ENCODE data around the gene PIK3CD.

The PIK3CD gene

DNA sequence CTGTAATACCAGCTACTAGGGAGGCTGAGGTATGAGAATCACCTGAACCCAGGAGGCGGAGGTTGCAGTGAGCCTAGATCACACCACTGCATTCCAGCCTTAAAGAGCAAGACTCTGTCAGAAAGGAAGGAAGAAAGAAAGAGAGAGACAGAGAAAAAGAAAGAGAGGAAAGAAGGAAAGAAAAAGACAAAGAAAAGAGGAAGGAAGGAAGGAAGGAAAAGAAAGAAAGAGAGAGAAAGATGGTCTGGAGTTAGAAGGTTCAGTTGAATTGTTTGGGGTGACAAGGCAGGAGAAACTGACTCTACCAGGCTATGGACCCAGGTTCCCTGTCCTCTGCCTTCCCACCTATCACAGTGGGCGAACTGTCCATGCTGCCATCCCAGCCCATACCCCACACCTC, 27.4 kb upstream of the PIK3CD start:
- no peak for DNase-seq

DNA sequence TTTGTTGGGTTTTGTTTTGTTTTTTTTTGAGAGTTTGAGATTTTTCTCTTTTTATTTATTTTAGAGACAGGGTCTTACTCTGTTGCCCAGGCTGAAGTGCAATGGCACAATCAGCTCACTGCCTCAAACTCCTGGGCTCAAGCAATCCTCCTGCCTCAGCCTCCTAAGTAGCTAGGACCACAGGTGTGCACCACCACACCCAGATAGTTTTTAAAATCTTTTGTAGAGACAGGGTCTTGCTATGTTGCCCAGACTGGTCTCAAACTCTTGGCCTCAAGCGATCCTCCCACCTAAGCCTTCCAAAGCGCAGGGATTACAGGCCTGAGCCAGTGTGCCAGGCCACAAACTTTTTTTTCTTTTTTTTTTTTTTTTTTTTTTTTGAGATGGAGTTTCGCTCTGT, 26.5 kb upstream of the PIK3CD start:
- DNase-seq, result peak; percentile 24

DNA sequence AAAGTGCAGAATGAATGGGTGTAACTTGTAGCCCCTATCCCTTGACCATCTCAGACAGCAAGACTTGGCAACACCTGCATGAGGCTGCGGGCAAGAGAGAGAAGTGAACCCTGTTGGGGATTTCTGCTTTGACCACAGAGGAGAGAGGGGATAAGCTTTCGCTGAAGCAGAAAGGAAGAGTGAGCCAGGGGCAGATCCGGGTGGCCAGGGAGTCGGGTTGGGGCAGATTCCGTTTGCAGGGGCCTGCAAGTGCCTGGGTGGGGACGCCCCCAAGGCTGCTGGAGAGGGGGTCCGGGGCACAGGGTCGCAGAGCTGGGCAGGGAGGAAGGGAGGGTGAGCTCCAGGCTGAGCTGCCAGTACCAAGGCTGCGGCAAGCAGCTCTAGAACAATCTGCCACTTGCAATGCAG, 25.3 kb upstream of the PIK3CD start:
- peak; percentile 65 for DNase-seq

DNA sequence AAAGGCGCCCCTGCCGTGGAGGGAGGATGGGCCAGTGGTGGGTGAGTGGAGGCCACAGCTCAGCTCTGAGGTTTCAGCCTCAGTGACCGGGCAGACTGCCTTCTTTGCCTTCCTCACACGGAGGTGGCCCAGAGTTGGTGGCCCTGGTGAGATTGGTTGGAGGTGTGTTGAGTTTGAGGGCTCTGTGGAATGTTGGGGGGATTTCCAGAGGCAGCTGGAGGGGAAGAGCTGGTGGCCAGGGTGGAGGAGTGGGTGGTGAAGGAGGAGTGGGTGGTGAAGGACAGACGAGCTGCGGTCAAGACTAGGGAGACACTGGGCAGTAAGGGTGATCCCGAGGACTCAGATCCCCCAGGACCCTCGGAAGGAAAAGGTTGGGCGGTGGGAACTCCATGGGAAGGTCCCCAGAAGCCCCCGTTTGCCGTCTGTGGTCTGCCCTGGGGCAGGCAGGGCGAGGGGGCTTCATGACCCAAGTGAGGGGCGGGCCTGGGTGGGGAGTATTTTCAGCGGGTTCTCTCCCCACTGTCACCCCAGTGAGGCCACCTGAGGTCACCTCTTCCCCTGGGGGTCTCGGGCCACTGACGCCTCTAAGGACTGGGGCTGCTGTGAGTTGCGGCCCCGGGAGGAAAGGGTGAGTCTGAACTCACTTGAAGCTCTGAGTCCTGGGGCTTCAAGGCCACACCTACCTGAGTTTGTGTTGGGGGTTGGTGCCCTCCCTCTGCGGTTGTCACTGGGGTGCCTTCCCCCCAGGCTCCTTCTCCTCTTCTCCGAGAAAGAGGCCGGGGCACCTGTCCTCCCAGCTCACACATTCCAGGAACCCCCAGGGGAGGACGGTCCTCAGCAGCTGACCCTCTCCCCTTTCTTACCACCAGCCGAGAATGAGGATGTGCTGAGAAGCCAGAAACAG, 22.7 kb upstream of the PIK3CD start:
- DNase-seq, result peak; percentile 17

DNA sequence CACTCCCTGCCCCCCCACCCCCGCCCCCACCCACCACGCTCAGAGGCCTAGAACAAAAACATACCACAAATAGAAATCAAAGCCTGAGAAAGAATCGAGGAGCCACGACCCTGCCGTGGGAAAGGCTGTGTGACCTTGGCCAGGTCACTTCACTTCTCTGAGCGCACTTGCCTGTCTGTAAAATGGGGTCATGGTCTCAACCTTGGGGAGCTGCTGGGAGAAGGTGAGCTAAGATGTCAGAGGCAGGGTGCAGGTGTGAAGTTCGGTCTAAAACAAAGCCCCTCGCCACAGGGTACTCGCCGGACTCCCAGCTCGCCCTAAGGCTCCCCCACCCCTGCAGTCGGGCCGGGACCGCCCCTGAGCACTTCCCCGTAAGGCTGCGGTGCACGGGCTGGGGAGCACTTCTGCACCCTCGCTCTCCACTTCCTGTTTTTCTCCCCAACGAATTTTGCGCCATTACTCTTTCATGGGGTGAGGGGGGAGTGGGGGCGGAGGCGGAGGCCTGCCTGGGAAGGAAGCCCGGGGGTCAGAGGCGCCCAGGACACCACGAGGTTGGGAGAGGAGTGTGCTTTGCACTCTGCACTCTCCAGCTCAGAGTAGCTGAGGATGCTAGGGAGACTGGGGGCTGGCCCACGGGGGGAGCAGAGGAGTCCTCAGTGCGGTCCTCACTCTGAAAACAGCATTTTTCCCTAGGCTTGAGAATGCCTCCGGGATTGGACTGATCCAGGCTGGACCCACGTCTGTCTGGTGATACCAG, 21.9 kb upstream of the PIK3CD start:
- peak; percentile 90 for DNase-seq

DNA sequence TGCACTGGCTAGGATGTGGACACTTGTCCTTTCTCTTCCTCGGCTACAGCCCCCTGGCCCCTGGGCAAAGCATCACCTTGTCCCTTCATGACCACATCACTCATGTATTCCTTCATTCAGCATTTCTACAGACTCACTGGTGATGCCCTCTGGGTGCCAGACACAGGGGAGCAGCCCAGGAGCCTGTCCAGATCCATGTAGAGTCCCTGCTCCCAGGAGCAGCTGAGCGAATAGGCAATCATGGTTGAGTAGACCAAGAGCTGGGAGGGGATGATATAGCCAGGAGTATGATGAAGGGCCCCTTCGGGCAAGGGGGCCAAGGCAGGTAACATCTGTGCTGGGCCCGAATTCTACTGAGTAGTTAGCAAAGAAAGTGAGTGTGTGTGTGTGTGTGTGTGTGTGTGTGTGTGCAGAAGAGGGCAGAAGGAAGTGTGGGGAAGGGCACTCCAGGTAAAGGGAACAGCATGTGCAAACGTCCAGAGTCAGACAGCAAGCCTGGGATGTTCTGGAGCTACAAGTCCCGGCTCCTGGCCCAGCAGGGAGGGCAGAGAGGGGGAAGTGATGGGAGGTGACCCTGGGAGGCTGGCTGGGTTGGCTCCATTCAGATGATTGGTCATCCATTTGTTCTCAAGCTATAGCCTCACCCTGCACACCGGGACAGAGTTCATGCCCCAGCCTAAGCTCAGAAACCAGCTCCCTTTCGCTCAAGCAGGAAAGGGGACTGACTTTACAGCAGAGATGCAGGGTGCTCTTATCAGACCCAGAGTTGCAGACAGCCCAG, 21.0 kb upstream of the PIK3CD start:
- DNase-seq, result no peak

DNA sequence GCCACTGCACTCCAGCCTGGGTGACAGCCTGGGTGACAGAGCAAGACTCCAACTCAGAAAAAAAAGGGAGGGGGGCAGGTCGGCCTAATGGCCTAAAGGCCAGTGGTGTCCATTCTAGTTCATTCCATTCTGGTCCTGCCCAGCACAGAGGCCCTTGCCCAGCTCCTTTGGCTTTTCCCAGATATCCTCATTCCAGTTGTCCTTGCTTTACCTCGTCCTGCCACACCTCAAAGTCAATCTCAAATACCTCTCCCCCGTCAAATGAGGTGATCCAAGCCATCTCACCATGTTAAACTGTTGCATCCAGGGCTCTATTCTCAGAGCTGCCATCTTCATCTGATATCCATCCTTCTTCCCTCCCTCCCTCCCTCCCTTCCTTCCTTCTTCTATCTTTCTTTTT, 19.9 kb upstream of the PIK3CD start:
- no peak for DNase-seq

DNA sequence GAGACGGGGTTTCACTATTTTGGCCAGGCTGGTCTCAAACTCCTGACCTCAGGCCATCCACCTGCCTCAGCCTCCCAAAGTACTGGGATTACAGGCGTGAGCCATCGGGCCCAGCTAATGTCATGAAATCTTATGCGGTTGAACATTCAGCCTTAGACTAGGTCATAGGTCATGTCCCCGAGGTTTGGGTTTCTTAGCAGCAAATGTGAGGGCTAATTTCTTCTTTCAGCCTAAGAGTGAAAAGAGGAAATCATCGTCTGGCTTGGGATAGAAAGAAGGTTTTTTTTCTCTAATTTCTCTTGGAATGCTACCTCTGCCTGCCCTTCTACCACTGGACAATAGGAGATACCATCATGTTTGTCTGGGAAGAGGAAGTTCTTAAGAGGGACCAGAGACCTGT, 18.0 kb upstream of the PIK3CD start:
- peak; percentile 89 for DNase-seq

DNA sequence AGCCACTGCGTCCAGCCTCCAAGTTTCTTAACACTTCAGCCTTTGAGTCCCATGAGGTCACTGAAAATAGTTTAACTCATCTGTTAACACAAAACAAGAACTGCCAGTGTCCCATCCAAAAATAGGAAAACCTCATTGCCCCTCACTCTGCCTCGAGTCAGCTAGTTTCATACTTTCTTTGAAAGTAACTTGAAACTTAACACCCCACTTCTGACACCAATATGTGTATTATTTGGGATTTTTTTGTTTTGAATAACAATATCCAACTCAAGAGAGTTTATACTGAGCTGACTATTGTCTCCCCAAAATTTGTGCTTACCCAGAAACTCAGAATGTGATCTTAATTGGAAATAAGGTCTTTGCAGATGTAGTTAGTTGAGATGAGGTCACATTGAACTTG, 16.9 kb upstream of the PIK3CD start:
- no peak for DNase-seq

DNA sequence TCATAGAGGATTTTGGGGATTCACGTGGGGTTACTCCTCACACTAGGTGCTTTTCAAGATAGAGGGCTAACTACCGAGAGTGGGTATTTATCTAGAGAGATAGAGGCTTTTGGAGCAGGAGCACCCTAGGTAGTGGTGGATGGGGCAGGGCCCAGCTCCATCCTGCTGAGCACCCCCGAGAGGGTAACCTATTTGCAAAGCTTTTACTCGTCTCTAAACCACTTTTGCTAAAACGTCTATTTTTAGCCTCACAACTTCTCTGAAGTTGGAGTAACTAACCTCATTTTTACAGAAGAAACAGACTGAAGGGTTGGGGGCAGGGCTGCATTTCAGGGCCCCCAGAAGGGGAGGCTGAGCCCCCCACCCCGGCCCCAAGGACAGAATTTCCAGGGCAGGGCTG, 12.3 kb upstream of the PIK3CD start:
- no peak for DNase-seq

DNA sequence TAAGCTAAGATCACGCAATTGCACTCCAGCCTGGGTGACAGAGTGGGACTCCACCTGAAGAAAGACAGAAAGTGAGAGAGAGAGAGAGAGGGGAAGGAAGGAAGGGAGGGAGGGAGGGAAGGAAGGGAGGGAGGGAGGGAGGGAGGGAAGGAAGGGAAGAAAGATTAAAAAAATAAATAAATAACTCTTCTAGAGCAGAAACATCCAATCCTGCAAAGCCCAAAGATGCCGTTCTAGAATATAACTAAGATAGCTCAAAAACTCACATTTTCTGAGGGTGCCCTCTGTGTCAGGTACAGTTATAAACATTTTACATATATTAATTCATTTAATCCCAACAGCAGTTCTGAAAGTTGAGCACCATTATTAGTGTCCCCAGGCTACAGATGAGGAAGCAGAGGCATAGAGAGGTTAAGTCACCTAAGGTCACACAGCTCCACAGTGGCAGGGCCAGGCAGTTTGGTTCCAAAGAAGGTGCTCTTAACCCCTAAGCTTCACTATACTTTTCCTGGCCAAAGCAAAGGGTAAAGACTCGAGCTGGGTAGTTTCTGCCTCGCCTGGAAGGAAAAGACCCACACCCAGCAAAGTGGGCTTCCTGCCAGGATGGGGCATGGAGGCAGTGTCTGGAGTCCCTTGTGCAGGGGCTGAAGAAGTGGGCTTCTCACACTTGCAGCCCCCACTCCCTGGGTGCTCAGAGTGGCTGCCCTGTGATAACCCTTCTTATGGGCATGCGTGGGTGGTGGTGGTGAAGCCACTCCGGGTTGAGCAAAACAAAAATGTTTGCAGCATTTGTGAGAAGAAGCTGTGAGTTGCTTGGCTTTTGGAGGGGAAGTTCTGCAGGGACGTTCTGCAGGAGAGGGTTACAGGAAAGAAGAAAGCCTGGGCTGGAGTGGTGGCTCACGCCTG, 7.9 kb upstream of the PIK3CD start:
- peak; percentile 54 for DNase-seq

DNA sequence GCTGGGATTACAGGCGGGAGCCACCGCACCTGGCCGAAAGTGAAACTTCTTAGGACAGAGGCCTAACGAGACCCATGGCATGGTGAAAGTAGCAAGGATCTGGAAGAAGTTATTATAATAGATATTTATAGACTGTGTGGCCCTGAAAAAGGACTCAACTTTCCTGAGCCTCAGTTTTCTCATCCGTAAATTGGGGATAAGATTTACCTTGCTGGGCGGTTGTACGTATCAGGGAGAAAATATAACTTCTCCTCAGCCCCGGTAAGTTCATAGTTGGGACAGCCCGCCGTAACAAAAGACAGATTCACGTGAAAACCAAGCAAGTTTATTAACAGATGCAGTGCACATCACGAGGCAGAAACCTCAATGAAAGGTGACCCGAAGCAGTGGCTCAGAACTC, 5.5 kb upstream of the PIK3CD start:
- DNase-seq, result no peak

DNA sequence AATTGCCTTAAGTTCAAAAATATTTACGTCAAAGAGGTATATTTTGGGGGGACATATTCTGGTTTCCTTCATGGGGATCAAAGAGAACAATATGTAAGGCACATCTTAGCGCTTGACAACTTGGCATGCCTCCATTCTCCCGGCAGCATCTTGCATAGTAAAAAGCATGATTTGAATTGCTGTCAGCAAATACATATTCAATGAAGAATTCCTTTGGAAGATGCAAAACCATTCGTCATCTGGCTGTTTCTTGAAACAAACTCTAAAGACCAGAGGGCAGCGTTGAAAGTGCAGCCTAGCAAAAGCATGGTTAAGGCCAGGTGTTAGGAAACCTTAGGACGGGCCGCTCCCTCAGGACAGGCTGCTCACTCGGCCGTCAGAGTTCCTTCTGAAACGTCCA, 3.4 kb upstream of the PIK3CD start:
- no peak for DNase-seq

DNA sequence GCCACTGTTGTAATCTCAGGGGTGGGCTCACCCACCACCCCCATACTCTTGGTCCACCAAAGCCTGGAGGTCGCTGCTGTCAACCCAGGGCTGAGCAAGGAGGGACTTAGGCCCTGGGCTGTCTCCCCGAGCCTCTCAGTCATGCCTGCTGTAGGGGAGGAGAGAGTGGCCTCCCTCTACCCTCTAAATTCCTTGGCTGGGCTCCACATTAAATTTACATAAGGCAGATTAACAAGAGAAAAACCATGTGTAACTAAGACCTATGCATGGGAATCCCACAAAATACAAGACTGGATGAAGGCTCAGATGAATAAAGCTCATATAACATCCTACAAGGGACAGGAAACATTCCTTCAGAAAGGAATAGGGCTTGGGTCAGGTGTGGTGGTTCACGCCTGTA, 1.8 kb upstream of the PIK3CD start:
- no peak for DNase-seq

DNA sequence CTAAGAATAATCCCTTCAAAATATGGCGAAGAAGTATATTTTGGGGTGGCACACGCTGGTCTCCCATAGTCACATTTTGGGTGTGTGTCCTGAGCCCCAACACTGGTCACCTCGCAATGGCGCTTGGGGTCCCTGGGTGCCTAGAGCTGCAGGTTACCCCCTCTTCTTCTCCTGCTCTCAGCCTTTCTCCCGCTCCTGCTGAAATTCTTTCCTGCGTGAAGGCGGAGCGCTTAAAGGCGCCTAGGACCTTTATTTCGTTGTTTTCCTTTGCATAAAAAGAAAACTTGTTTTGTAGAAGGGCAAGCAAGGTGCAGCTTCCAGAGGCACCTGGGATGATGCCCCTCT, 339 bp upstream of the PIK3CD start:
- DNase-seq, result no peak

DNA sequence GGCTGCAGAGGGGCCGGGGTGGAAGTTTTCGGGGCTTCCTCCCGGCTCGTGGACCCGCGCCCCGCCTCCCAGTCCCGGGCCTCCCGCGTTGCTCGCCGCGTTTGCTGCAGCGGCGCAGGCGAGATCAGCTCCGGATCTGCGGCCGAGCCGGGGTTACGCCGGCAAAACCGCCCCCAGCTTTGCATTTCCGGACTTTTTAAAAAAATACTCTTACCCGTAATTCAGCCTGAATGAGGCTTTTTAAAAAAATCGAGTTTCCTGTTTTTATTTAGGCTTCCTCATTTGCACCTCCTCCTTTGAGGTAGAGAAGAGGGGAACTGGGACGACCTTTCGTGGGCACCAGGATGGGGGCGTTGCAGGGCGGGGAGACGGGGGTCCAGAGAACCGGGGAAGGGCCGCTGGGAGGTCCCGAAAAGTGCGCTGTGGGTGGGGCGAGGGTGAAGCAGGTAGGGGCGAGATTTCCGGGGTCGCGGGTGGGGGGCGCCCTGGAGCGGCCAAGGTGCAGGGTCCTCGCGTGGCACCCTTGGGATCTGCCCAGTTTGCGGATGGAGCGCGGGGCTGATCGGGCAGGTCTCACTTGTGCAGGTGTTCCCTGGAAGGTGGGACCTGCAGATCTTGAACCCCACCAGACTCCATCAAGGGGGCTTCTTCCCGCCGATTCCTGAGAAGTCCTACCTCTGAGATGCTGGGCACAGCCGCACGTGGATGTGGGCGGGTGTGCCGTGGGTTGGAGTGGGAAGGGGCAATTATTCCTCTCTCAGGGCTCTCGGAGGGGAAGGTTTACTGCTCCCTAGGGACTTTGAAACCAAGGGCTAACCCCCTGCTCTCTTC, 1.1 kb downstream of the PIK3CD start:
- peak; percentile 77 for DNase-seq

DNA sequence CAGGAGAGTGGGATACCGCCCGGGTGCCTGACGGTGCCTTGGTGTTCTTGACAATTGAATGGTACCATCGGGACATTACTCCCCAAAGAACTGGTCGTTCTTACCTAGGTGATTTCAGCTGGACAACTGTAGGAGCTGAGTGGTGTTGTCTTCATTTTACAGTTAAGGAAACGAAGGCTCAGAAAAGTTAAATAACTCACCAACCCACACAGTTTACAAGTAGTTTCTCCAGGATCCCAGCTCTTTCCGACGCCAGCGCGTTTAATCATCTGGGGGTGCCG, 1.6 kb downstream of the PIK3CD start:
- DNase-seq, result no peak

DNA sequence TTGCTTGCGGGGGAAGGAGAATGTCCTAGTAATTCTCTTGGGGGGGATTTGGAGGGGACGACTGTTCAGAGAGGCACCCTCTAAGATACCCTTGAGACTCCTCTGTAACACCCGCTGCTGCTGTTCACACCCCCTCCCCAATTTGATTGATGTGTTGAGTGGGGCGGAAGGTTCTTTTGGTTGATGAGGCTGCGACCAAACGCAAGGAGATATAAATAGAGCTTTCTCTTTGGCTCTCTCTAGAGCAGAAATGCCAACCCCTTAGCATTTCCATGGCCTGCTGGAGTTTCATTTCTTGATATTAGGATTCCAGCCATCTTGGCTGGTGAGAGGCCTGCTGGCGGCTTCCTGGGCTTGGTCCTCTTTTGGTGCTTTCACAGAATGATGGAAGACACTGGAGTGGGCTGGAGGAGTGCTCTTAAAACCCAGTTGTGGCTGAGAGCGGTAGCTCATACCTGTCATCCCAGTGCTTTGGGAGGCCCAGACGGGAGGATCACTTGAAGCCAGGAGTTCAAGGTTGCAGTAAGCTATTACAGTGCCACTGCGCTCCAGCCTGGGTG, 2.0 kb downstream of the PIK3CD start:
- DNase-seq, result peak; percentile 52

DNA sequence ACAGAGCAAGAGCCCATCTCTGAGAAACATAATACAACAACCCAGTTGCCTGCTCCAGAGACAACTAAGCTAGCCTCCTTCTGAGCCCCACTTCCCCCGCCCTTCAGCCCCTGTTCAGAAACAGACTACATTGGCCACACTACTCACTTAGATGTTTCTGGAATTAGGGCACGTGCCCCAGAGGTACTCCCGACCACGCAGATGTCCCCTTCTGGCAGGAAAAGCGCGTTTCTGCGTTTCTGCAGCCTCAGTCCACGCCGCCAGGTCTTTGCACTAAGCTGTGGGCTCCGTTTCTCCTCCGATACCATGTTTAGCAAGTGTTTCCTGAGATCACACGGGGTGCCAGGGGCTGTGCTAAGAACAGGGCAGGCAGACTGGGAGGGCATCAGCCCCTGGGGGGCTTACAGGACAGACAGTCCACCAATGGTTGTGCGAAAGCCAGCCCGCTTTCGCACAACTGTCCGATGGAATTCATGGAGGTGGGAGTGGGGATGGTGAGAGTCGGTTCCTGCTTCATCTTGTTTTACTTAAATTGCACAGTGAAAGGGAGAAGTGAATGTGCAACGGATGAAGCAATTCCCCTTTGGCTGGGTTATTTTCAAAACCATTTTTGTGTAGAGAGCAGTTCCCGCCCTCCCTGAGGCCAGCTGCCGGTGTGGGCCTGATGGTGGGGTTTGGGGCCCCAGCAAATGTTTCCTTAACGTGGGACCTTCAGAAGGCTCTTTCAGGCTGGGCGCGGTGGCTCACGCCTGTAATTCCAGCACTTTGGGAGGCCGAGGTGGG, 2.7 kb downstream of the PIK3CD start:
- DNase-seq, result peak; percentile 94

DNA sequence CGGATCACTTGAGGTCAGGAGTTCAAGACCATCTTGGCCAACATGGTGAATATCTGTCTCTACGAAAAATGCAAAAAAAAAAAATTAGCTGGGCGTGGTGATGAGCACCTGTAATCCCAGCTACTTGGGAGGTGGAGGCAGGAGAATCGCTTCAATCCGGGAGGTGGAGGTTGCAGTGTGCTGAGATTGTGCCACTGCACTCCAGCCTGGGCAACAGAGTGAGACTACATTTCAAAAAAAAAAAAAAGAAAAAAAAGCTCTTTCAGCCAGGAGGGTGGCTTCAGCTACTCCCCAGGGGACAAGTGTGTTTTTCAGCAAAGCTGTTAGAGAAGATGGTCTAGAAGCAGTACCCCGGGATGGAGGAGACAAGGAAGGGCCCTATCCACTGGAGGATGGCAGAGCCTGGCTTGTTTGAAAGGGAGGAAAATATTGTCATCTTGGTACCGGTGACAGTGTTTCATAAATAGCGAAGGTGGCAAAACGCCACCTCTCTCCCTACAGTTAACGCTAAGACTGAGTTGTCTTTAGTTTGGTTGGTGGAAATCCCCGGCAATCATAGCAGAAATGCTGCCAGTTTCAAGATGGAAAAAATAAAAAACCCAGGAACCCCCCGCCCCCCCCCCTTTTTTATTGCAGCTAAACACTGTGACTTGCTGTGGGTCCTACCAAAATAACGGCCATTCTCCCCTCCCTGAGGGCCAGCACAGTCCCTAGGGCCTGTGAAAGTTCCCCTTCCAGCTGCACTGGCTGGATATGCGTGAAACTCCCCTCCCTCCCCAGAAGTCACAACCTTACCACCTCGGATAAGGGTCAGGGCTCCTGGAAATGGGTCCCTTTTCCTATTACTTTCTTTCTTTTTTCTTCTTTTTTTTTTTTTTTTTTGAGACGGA, 3.5 kb downstream of the PIK3CD start:
- peak; percentile 12 for DNase-seq

All from MV-4-11 (cell line).